Psoas muscle (tissue), 8 donors: ENCODE data around the gene AGPAT2. TPM values are rescaled to one million over a fixed set of nuclear protein-coding genes. Genes with fewer than 3 reads are reported as not detected.

Experiments used
- ATAC-seq, 4 donors: fragments of 200-7000 bp; cut with Tn5 transposase; one replicate each; pipeline ENCODE4 v1.9.1; 2020; ENCODE audit warnings: moderate library complexity in 3 of 4, mild to moderate bottlenecking in 2 of 4
- DNase-seq, 2 donors: peaks; one replicate each; pipeline ENCODE4 v3.0.0-alpha.2; 2020
- H3K27ac ChIP-seq: fragments of 200-600 bp; one replicate; pipeline ENCODE4 v1.8.0; 2022
- H3K27me3 ChIP-seq, 3 donors: fragments of 200-600 bp in 1 of 3; one replicate each; pipeline versions ENCODE4 v1.6.1 to v1.8.0; 2013 to 2022; ENCODE audit warnings: low read length in 2 of 3, mild to moderate bottlenecking in 2 of 3, moderate library complexity in 1 of 3; ENCODE audit not compliant: insufficient read depth in 3 of 3
- H3K36me3 ChIP-seq, 2 donors: fragments of 200-600 bp in 1 of 2; one replicate each; pipeline versions ENCODE4 v1.6.1 to v1.8.0; 2013 to 2022; ENCODE audit warnings: low read depth in 1 of 2, mild to moderate bottlenecking in 1 of 2, moderate library complexity in 1 of 2; ENCODE audit not compliant: insufficient read depth in 1 of 2
- H3K4me1 ChIP-seq: fragments of 200-600 bp; one replicate; pipeline ENCODE4 v1.8.0; 2022
- H3K4me3 ChIP-seq: fragments of 200-600 bp; one replicate; pipeline ENCODE4 v1.8.0; 2022; ENCODE audit warnings: mild to moderate bottlenecking
- H3K9me3 ChIP-seq: fragments of 200-600 bp; one replicate; pipeline ENCODE4 v1.8.0; 2022
- CTCF ChIP-seq: fragments of 200-600 bp; IDR thresholded peaks from one replicate; pipeline ENCODE4 v1.8.0; 2022; ENCODE audit warnings: antibody characterized with exemption
- WGBS, 3 donors: extraction: QIAGEN DNeasy Blood & Tissue Kit; methylation state at CpG; one replicate each; pipeline versions ENCODE4 v1.1.6 to v1.1.7; 2013; 5-methylcytosine and 5-hydroxymethylcytosine counted together
- intact Hi-C, 2 donors: fragments of 100-400 bp; cut with DNase I; formaldehyde crosslinking; loops; one replicate each; pipeline versions ENCODE4 v1.11.0 to v1.14.2; 2022
- polyA plus RNA-seq, 3 donors: library from polyadenylated mRNA; stranded (reverse); fragments of 200-250 nt; gene quantifications; one replicate each; pipeline ENCODE4 v1.2.3, GENCODE V29; 2013
- total RNA-seq, 4 donors: library from RNA; stranded (reverse); fragmentation: NEBNext Ultra II Directional in 2 of 4; extraction: Animal tissue kit (Norgen Biotek cat#: 25700) in 2 of 4; gene quantifications; one replicate each; pipeline versions ENCODE4 v1.2.1 to v1.2.4, GENCODE V29; 2021 to 2023
- donor health status: healthy with polysubstance abuse.
- donor health status: DM: no; HTN: no; CAD: no; lungs with moderate emphysema.
- donor health status: Bipolar disorder and iron deficiency.
- donor health status: healthy.
- donor health status: DM: yes; HTN: yes; CAD: no.
- donor health status: DM: no; HTN: no; CAD: no.
- donor health status: DM: no; HTN: no; CAD: no.
- donor health status: DM: yes; HTN: yes; CAD: no.

Gene AGPAT2
- total and polyA plus RNA-seq, 7 donors = 15.5 to 66.5 (median 41.6) TPM

- Histone ChIP-seq H3K27ac (peak within 1 kb of the TSS; percentile 76), H3K4me1 (no peaks in the 10 kb centered on the region), H3K36me3 (no peaks in the 10 kb centered on the region), H3K27me3 (peaks cover 0 to 39% (median 8%) of the 10 kb centered on the region in 3 donors), H3K9me3 (no peaks in the 10 kb centered on the region), H3K4me3 (peak within 1 kb of the TSS; percentile 70)
- DNase-seq = no peak
- ATAC-seq = peak; percentile 15 to 41 (median 26)
- no peak for TF ChIP-seq CTCF
- intact Hi-C loops = no loop called here
- 69 to 76% (median 72%) methylated on average over 34 to 38 of the region's 38 CpGs for WGBS, 3 donors
Measured at GRCh38 chr9:136662656-136663581, 24.3 kb downstream of the AGPAT2 start, which contains the start of gene EGFL7. EGFL7 (plus strand) TSS chr9:136662916; CDS start chr9:136668283, 5,367 bp downstream.

- H3K9me3 ChIP-seq = no peaks in the 10 kb centered on the region
- no peaks in the 10 kb centered on the region for H3K4me1 ChIP-seq
- ATAC-seq (peak in 2 of 4 donors; percentile 7 to 13), DNase-seq (no peak)
- peak overlapping the region; percentile 70 for H3K4me3 ChIP-seq
- 71 to 77% (median 73%) methylated on average over 10 of the region's 10 CpGs for WGBS, 3 donors
- H3K27me3 ChIP-seq = peaks cover 0 to 45% (median 10%) of the 10 kb centered on the region in 3 donors
- H3K36me3 ChIP-seq = no peaks in the 10 kb centered on the region
- intact Hi-C loops = no loop called here
- no peak for TF ChIP-seq CTCF
- peak overlapping the region; percentile 76 for H3K27ac ChIP-seq
Measured at GRCh38 chr9:136662326-136662655, 25.0 kb downstream of the AGPAT2 start.

GRCh38 chr9:136661641-136662325 lies 25.5 kb downstream of the AGPAT2 start:
- Histone ChIP-seq H3K4me3 (peak overlapping the region; percentile 70), H3K36me3 (no peaks in the 10 kb centered on the region), H3K27ac (peak overlapping the region; percentile 76), H3K27me3 (peaks cover 0 to 51% (median 10%) of the 10 kb centered on the region in 3 donors), H3K4me1 (no peaks in the 10 kb centered on the region), H3K9me3 (no peaks in the 10 kb centered on the region)
- no peak for TF ChIP-seq CTCF
- DNase-seq (no peak), ATAC-seq (no peak)
- intact Hi-C loops = no loop called here
- WGBS, 3 donors = 68 to 73% (median 71%) methylated on average over 15 to 22 of the region's 22 CpGs

GRCh38 chr9:136660971-136661550 lies 26.2 kb downstream of the AGPAT2 start:
- H3K27me3 ChIP-seq = peaks cover 0 to 58% (median 8%) of the 10 kb centered on the region in 3 donors

More at GRCh38 chr9:136660971-136661550, 26.2 kb downstream of the AGPAT2 start:
- Histone ChIP-seq H3K9me3 (no peaks in the 10 kb centered on the region), H3K4me3 (peak overlapping the region; percentile 70), H3K4me1 (no peaks in the 10 kb centered on the region), H3K36me3 (no peaks in the 10 kb centered on the region), H3K27ac (peak overlapping the region; percentile 76)
- ATAC-seq (no peak), DNase-seq (peak in 1 of 2 donors; percentile 21)
- TF ChIP-seq CTCF = no peak
- intact Hi-C loops = no loop called here
- 65 to 72% (median 72%) methylated on average over 13 of the region's 13 CpGs for WGBS, 3 donors
